Subcutaneous adipose tissue (tissue), 4 donors: ENCODE data around the gene POLR3A. TPM values are rescaled to one million over a fixed set of nuclear protein-coding genes. Genes with fewer than 3 reads are reported as not detected.

Experiments
- total RNA-seq, 4 donors: library from RNA; depleted of rRNA; stranded (reverse); fragments of >200 nt; gene quantifications; one replicate each; pipeline ENCODE4 v1.1.0, GENCODE V29; 2016
- TF ChIP-seq, protein P1 (sequence below): fragments of 450-650 bp; IDR thresholded peaks from one replicate; pipeline ENCODE4 v1.5.1; 2016; ENCODE audit warnings: low read depth, mild to moderate bottlenecking, control low read depth, antibody characterized with exemption, moderate library complexity

The POLR3A gene
- total RNA-seq, 4 donors from 2014 or later: 9.9 to 14.3 (median 12.0) TPM

DNA sequence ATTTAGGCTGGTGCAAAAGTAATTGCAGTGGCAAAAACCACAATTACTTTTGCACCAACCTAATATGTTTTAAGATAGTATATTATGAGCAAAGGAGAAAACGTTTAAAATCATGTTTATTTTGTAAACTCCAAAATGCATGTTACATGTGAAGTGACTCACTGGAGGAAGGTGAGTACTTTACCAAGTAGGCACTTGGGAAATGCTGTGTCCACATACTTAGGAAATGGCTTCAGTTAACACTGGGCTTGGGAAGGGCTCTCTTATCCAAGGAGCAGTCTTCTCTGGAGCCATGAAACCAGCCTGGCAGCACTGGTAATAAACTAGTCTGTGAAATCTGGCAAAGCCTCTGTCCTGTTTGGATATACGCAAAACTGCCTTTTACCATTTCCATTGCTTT is 8.8 kb upstream of the POLR3A start:
- TF ChIP-seq, protein P1, sequence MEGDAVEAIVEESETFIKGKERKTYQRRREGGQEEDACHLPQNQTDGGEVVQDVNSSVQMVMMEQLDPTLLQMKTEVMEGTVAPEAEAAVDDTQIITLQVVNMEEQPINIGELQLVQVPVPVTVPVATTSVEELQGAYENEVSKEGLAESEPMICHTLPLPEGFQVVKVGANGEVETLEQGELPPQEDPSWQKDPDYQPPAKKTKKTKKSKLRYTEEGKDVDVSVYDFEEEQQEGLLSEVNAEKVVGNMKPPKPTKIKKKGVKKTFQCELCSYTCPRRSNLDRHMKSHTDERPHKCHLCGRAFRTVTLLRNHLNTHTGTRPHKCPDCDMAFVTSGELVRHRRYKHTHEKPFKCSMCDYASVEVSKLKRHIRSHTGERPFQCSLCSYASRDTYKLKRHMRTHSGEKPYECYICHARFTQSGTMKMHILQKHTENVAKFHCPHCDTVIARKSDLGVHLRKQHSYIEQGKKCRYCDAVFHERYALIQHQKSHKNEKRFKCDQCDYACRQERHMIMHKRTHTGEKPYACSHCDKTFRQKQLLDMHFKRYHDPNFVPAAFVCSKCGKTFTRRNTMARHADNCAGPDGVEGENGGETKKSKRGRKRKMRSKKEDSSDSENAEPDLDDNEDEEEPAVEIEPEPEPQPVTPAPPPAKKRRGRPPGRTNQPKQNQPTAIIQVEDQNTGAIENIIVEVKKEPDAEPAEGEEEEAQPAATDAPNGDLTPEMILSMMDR: no peak

DNA sequence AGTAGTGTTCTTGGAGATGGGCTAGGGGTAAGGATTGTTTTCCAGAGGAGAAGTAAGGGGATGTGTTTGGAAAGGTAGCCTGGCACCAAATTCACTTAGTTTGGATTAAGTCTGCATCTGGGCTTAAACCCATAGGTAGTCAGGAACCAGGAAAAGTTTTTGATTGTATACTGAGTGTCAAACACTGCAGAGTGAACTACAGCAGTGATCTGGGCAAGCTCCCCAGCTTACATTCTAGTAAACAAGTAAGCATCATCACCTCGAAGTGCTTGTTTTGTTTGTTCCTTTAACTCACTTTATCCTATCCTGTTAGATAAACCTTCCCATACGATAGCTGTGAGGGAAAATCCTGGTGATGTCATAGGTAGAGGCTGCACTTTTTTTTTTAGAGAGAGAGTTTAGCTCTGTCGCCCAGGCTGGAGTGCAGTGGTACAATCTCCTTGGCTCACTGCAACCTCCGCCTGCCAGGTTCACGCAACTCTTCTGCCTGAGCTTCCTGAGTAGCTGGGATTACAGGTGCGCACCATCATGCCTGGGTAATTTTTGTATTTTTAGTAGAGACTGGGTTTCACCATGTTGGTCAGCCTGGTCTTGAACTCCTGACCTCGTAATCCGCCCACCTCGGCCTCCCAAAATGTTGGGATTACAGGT is 6.7 kb upstream of the POLR3A start:
- TF ChIP-seq, protein P1: no peak

DNA sequence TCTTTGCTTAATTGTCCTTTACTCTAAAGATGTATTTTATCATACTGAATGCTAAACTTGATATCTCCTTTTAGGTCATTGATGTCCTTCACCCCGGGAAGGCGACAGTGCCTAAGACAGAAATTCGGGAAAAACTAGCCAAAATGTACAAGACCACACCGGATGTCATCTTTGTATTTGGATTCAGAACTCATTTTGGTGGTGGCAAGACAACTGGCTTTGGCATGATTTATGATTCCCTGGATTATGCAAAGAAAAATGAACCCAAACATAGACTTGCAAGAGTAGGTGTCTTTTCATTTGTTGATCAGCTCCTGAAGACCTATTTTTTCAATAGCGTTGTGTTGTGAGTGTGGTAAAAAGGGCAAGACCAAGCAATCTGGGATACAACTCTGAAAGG is 6.1 kb upstream of the POLR3A start:
- TF ChIP-seq, protein P1: no peak

DNA sequence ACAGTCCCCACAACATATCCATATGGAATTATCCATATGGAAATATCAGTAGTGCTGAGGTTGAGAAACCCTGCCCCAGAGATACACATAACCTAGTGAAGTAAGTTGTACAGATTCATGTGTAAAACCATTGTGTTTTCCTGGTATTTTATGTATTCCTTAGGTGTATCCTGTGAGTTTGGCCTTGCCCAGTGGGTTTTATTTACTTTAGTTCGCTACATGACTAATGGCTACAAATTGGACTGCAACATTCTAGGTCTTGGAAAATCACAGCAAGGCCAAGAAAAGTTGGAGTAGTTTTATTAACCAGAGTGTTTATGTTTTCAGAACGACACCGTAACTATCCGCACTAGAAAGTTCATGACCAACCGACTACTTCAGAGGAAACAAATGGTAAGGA is 5.7 kb upstream of the POLR3A start:
- TF ChIP-seq, protein P1: no peak

DNA sequence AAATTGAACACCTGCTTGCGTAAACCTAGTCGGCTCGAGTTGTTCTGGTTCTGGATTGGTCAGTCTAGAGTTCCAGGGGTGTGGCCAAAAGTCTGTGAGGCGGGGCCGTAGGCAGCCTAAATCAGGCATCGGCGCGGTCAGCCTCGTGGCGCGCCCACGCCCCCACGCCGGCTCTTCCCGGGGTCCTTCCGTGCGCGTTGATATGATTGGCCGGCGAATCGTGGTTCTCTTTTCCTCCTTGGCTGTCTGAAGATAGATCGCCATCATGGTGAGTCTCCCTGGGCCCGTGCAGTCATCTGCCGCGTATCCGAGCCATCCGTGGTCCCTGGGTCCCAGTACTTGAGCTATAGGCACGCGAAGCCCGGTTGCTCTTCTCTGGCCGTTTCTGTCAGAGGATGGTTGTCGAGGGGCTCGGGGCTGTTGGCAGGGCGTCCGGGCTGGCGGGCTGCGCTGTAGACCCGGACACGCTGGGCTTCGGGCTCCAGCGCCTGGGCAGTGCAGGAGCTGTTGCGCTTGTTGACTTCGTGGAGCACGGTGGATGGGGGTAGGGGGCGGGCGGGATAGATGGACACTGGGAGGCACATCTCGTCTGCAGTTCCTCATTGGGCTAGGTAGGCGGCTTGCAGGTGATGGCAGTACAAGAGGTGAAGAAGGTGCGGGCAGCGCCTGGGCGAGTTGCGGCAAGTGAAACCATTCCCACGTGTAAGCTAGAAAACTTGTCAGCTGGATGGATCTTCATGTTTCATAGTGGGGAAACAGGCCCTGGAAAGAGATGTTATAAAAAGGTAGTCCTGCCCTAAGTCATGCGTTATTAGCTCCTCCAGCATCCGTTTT is 4.5 kb upstream of the POLR3A start, which contains the start of gene RPS24:
Gene RPS24, plus strand, starts transcription at position 227 of the 834 bp plus-strand sequence. Its CDS starts 39 bp downstream, at position 266.
- TF ChIP-seq, protein P1: no peak

DNA sequence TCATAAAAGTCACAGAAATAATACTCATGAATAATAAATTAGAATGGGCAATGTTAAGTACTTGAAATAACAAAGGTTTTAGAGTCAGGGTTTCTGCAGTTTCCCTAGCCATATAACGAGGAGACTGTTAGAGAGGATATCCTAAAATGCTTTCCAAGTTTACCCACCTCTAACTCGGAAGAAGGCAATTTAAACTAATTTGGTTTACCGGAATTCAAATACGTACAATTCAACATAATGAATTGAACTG is 4.0 kb upstream of the POLR3A start:
- TF ChIP-seq, protein P1: no peak

DNA sequence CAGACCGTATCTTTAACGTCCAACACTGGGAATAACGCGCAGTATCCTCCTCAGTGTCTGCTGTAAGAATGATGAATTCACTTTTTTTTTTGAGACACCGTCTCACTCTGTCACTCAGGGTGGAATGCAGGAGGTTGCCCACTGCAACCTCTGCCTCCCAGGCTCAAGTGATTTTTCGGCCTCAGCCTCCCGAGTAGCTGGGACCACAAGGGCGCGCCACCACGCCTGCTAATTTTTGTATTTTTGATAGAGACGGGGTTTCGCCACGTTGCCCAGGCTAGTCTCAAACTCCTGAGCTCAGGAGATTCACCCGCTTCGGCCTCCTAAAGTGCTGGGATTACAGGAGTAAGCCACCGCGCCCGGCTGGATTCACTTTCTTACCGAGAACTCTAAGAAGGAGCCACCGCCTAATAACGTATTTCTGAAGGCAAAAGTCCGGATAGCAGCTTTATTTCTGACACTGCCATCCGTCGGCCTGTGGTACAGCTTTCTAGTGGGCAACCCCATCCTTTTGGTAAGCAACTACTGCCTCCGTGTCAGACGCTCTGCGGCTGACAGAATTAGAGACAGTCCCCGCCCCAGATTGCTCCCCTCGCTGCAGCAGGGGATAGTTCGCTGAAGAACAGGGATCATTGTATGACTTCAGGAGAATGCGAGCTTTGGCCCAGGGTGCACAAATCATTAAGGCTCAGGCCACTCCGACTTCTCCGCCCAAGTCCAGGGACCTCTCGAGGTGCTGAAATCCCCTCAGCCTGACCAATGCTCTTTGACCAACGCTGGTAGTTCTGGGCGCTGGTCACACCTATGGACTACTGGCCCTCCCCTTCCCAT is 662 bp downstream of the POLR3A start:
- TF ChIP-seq, protein P1: no peak
